ENCODE data around the gene EDIL3.

GRCh38 chr5:83913593-83913992, 471.1 kb downstream of the EDIL3 start:
- TF ChIP-seq TAF1 (IDR thresholded peaks at IDR 0.05; ENCODE audit: borderline replicate concordance, insufficient read depth, low read length): no peak
- TF ChIP-seq POLR2AphosphoS5 (IDR thresholded peaks at IDR 0.05; ENCODE audit: low read depth, low read length): no peak
- no peak for TF ChIP-seq REST (IDR thresholded peaks at IDR 0.05; ENCODE audit: insufficient read depth in 1 of 2, low read depth in 2 of 2, low read length in 2 of 2)
- no peak for TF ChIP-seq SIN3A (IDR thresholded peaks at IDR 0.05; ENCODE audit: borderline replicate concordance, insufficient read depth, low read length)

Data from PFSK-1 (cell line).